ENCODE results near the gene SLC16A8.

Gene SLC16A8

DNA sequence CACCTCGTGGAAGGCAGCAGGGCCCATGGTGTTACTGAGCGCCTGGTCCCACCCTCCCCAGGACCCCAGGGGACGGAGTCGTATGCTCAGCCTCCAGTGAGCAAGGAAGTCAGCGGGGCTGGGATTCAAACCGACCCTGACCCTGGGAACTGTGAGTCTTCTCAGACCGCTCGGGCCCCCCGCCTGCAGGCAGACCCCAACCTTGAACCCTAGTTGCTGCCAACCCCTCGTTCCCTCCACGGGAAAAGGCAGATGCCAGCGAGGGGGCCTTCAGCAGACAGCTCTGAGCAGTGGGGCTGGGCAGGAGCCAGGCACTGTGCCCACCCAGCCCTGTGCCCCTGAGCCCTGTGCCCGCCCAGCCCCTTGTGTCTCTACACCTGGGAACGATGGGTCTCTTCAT, 6.4 kb downstream of the SLC16A8 start:
- no peak for ATAC-seq

DNA sequence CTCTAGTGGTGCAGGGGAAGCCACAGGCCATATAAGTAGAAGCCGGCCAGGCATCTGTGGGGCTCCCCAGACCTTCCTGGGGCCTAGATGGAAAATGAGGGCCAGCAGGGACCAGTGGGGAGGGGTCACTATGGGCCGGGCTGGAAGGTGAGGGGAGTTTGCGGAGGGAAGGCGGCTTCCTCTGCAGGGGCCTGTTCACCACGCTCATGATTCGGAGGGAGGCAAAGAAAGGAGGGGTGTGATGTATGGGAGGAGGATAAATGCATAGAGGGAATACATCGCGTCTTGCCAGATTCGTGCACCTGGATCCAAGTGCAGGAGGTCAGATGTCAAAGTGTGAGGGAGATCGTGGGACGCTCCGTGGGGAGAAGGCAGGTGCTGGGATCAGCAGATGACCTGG, 6.9 kb downstream of the SLC16A8 start:
- no peak for TF ChIP-seq BACH2 (CRISPR knock-in tag; IDR thresholded peaks at IDR 0.05; ENCODE audit: borderline replicate concordance)
- no peak for TF ChIP-seq ARNTL (CRISPR knock-in tag; IDR thresholded peaks at IDR 0.05; ENCODE audit: borderline replicate concordance, low read depth)
- no peak for TF ChIP-seq TCF4 (CRISPR knock-in tag; IDR thresholded peaks at IDR 0.05; ENCODE audit: borderline replicate concordance)
- TF ChIP-seq ZC3H10 (CRISPR knock-in tag; IDR thresholded peaks at IDR 0.05) = no peak
- TF ChIP-seq RARB (CRISPR knock-in tag; IDR thresholded peaks at IDR 0.05) = no peak
- TF ChIP-seq ESRRG (CRISPR knock-in tag; IDR thresholded peaks at IDR 0.05) = no peak
- TF ChIP-seq CREB5 (CRISPR knock-in tag; IDR thresholded peaks at IDR 0.05; ENCODE audit: low read depth) = no peak
- TF ChIP-seq ZNF565 (CRISPR knock-in tag; conservative IDR thresholded peaks at IDR 0.05; ENCODE audit: low read depth) = no peak
- TF ChIP-seq GLIS3 (CRISPR knock-in tag; IDR thresholded peaks at IDR 0.05) = no peak
- TF ChIP-seq CSDC2 (CRISPR knock-in tag; IDR thresholded peaks at IDR 0.05) = no peak
- no peak for TF ChIP-seq ZFP30 (CRISPR knock-in tag; IDR thresholded peaks at IDR 0.05)
- TF ChIP-seq CSRNP3 (CRISPR knock-in tag; IDR thresholded peaks at IDR 0.05) = no peak
- TF ChIP-seq PPARA (CRISPR knock-in tag; IDR thresholded peaks at IDR 0.05; ENCODE audit: borderline replicate concordance) = no peak
- TF ChIP-seq TOX (CRISPR knock-in tag; IDR thresholded peaks at IDR 0.05; ENCODE audit: borderline replicate concordance) = no peak
- no peak for TF ChIP-seq ZNF8 (CRISPR knock-in tag; IDR thresholded peaks at IDR 0.05)
- TF ChIP-seq ZFP3 (CRISPR knock-in tag; IDR thresholded peaks at IDR 0.05) = no peak
- TF ChIP-seq SNAI2 (CRISPR knock-in tag; IDR thresholded peaks at IDR 0.05) = no peak
- TF ChIP-seq TSHZ2 (CRISPR knock-in tag; IDR thresholded peaks at IDR 0.05) = no peak
- no peak for TF ChIP-seq ZNF70 (CRISPR knock-in tag; IDR thresholded peaks at IDR 0.05)
- TF ChIP-seq OSR1 (CRISPR knock-in tag; IDR thresholded peaks at IDR 0.05) = no peak
- ATAC-seq = no peak

More for the DNA sequence above, 6.4 kb downstream of the SLC16A8 start:
- TF ChIP-seq CSDC2 (CRISPR knock-in tag; IDR thresholded peaks at IDR 0.05) = no peak
- no peak for TF ChIP-seq ZNF565 (CRISPR knock-in tag; conservative IDR thresholded peaks at IDR 0.05; ENCODE audit: low read depth)
- no peak for TF ChIP-seq OSR1 (CRISPR knock-in tag; IDR thresholded peaks at IDR 0.05)
- TF ChIP-seq CREB5 (CRISPR knock-in tag; IDR thresholded peaks at IDR 0.05; ENCODE audit: low read depth) = no peak
- TF ChIP-seq ZFP3 (CRISPR knock-in tag; IDR thresholded peaks at IDR 0.05) = no peak
- TF ChIP-seq ZC3H10 (CRISPR knock-in tag; IDR thresholded peaks at IDR 0.05) = no peak

DNA sequence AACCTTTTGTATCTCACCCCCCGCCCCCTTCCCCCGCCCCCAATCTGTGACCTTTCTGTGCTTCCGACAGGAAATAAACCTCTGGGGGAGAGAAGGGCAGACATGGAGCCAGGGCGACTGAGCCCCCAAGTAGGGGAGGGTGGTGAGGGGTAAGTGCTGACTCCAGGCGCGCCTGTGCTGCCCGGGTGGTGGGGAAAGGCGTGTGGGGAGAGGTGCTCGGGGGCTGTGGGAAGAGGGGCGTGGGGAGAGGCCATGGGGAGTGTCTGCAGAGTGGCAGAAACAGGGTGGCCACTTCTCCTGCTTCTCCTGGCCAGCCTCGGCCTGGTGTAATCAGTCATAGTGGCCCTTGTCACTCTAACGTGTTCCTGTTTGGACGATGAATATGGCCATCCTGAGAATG, 8.0 kb downstream of the SLC16A8 start:
- no peak for ATAC-seq
- no peak for TF ChIP-seq TCF4 (CRISPR knock-in tag; IDR thresholded peaks at IDR 0.05; ENCODE audit: borderline replicate concordance)
- TF ChIP-seq, protein P1, sequence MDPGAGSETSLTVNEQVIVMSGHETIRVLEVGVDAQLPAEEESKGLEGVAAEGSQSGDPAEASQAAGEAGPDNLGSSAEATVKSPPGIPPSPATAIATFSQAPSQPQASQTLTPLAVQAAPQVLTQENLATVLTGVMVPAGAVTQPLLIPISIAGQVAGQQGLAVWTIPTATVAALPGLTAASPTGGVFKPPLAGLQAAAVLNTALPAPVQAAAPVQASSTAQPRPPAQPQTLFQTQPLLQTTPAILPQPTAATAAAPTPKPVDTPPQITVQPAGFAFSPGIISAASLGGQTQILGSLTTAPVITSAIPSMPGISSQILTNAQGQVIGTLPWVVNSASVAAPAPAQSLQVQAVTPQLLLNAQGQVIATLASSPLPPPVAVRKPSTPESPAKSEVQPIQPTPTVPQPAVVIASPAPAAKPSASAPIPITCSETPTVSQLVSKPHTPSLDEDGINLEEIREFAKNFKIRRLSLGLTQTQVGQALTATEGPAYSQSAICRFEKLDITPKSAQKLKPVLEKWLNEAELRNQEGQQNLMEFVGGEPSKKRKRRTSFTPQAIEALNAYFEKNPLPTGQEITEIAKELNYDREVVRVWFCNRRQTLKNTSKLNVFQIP (CRISPR knock-in tag; IDR thresholded peaks at IDR 0.05; ENCODE audit: borderline replicate concordance, low read depth) = no peak
- TF ChIP-seq, protein P2, sequence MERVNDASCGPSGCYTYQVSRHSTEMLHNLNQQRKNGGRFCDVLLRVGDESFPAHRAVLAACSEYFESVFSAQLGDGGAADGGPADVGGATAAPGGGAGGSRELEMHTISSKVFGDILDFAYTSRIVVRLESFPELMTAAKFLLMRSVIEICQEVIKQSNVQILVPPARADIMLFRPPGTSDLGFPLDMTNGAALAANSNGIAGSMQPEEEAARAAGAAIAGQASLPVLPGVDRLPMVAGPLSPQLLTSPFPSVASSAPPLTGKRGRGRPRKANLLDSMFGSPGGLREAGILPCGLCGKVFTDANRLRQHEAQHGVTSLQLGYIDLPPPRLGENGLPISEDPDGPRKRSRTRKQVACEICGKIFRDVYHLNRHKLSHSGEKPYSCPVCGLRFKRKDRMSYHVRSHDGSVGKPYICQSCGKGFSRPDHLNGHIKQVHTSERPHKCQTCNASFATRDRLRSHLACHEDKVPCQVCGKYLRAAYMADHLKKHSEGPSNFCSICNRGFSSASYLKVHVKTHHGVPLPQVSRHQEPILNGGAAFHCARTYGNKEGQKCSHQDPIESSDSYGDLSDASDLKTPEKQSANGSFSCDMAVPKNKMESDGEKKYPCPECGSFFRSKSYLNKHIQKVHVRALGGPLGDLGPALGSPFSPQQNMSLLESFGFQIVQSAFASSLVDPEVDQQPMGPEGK (CRISPR knock-in tag; IDR thresholded peaks at IDR 0.05; ENCODE audit: borderline replicate concordance) = no peak
- no peak for TF ChIP-seq SNAI2 (CRISPR knock-in tag; IDR thresholded peaks at IDR 0.05)
- TF ChIP-seq PPARA (CRISPR knock-in tag; IDR thresholded peaks at IDR 0.05; ENCODE audit: borderline replicate concordance) = no peak
- TF ChIP-seq ZNF565 (CRISPR knock-in tag; conservative IDR thresholded peaks at IDR 0.05; ENCODE audit: low read depth) = no peak
- no peak for TF ChIP-seq ARNTL (CRISPR knock-in tag; IDR thresholded peaks at IDR 0.05; ENCODE audit: borderline replicate concordance, low read depth)
- no peak for TF ChIP-seq ZFP3 (CRISPR knock-in tag; IDR thresholded peaks at IDR 0.05)
- TF ChIP-seq CSRNP3 (CRISPR knock-in tag; IDR thresholded peaks at IDR 0.05) = no peak
- TF ChIP-seq ZNF8 (CRISPR knock-in tag; IDR thresholded peaks at IDR 0.05) = no peak
- no peak for TF ChIP-seq GLIS3 (CRISPR knock-in tag; IDR thresholded peaks at IDR 0.05)
- TF ChIP-seq CREB5 (CRISPR knock-in tag; IDR thresholded peaks at IDR 0.05; ENCODE audit: low read depth) = no peak
- TF ChIP-seq ZNF70 (CRISPR knock-in tag; IDR thresholded peaks at IDR 0.05) = no peak
- no peak for TF ChIP-seq ZC3H10 (CRISPR knock-in tag; IDR thresholded peaks at IDR 0.05)
